Suprapubic skin (tissue), 4 donors: ENCODE measurements around the gene SNX8.

ENCODE experiments used
- POLR2A ChIP-seq, 2 donors: fragments of 450-650 bp; IDR thresholded peaks; one replicate each; pipeline ENCODE4 v1.6.1; 2017; ENCODE audit warnings: antibody characterized with exemption in 2 of 2, mild to moderate bottlenecking in 2 of 2, moderate library complexity in 2 of 2
- POLR2AphosphoS5 ChIP-seq, 3 donors: sonication (generic); formaldehyde crosslinking; IDR thresholded peaks; one replicate each; pipeline ENCODE4 v1.6.1; 2017; ENCODE audit warnings: antibody characterized with exemption in 3 of 3
- TF ChIP-seq, protein P1 (sequence below), 2 donors: fragments of 200-600 bp in 1 of 2; fragments of 450-650 bp in 1 of 2; sonication (generic) in 1 of 2; IDR thresholded peaks; one replicate each; pipeline ENCODE4 v1.5.1; 2016 to 2019; ENCODE audit warnings: antibody characterized with exemption in 2 of 2, mild to moderate bottlenecking in 1 of 2, moderate library complexity in 1 of 2

DNA sequence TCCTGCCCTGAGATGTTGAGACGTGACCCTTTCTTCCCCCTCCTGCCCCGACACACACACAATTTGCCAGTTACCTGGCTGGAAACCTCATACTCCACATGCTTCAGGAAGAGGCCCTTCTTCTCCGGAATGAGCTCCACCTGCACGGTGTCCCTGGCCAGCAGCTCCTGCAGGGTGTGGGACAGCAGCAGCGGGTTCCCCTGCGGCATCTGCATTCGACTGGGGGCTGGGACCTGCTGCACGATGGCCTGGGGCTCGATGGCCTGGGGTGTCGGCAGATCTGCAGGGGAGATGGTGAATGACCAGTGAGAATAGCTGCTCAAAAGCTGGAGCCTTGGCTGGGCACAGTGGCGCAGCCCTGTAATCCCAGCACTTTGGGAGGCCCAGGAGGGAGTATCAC lies 36.2 kb downstream of the SNX8 start:
- TF ChIP-seq, protein P1, sequence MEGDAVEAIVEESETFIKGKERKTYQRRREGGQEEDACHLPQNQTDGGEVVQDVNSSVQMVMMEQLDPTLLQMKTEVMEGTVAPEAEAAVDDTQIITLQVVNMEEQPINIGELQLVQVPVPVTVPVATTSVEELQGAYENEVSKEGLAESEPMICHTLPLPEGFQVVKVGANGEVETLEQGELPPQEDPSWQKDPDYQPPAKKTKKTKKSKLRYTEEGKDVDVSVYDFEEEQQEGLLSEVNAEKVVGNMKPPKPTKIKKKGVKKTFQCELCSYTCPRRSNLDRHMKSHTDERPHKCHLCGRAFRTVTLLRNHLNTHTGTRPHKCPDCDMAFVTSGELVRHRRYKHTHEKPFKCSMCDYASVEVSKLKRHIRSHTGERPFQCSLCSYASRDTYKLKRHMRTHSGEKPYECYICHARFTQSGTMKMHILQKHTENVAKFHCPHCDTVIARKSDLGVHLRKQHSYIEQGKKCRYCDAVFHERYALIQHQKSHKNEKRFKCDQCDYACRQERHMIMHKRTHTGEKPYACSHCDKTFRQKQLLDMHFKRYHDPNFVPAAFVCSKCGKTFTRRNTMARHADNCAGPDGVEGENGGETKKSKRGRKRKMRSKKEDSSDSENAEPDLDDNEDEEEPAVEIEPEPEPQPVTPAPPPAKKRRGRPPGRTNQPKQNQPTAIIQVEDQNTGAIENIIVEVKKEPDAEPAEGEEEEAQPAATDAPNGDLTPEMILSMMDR (IDR thresholded peaks at IDR 0.05) = no peak
- TF ChIP-seq POLR2AphosphoS5 (IDR thresholded peaks at IDR 0.05) (no peak), POLR2A (IDR thresholded peaks at IDR 0.05) (no peak)
